Activated T-cell treated with anti-CD3 and anti-CD28 coated beads for 1 hour (primary cell): ENCODE results near the gene FOXD1.

Experiments used
- DNase-seq: peaks from one replicate; pipeline ENCODE4 v3.0.0-alpha.2; 2020; ENCODE audit warnings: low read depth

FOXD1 gene

GRCh38 chr5:73441378-73441777 is 7.2 kb downstream of the FOXD1 start:
- no peak for DNase-seq

GRCh38 chr5:73440262-73440661 is 8.3 kb downstream of the FOXD1 start:
- no peak for DNase-seq

GRCh38 chr5:73438645-73439470 is 9.7 kb downstream of the FOXD1 start:
- no peak for DNase-seq

GRCh38 chr5:73437777-73438644 is 10.6 kb downstream of the FOXD1 start:
- DNase-seq: no peak

GRCh38 chr5:73437101-73437776 is 11.3 kb downstream of the FOXD1 start:
- no peak for DNase-seq

GRCh38 chr5:73436535-73437100 is 12.0 kb downstream of the FOXD1 start:
- DNase-seq: no peak

- no peak for DNase-seq
These were observed 12.6 kb downstream of the FOXD1 start for GRCh38 chr5:73435759-73436534.

GRCh38 chr5:73434907-73435306 is 13.7 kb downstream of the FOXD1 start:
- DNase-seq: no peak

- no peak for DNase-seq
These were observed 14.1 kb downstream of the FOXD1 start for GRCh38 chr5:73434461-73434860.

GRCh38 chr5:73433982-73434342 is 14.6 kb downstream of the FOXD1 start:
- DNase-seq: no peak

GRCh38 chr5:73433272-73433981 is 15.2 kb downstream of the FOXD1 start:
- no peak for DNase-seq

- DNase-seq: no peak
These were observed 17.2 kb downstream of the FOXD1 start for GRCh38 chr5:73431204-73431851.

- DNase-seq: no peak
These were observed 22.5 kb downstream of the FOXD1 start for GRCh38 chr5:73426034-73426433.

GRCh38 chr5:73424556-73424977 is 24.0 kb downstream of the FOXD1 start:
- DNase-seq: no peak

- no peak for DNase-seq
These were observed 26.4 kb downstream of the FOXD1 start for GRCh38 chr5:73422164-73422563.

- DNase-seq: no peak
These were observed 27.9 kb downstream of the FOXD1 start for GRCh38 chr5:73420666-73421065.

GRCh38 chr5:73419465-73420390 is 28.8 kb downstream of the FOXD1 start:
- DNase-seq: no peak

- no peak for DNase-seq
These were observed 29.5 kb downstream of the FOXD1 start for GRCh38 chr5:73419117-73419464.

- DNase-seq: no peak
These were observed 30.3 kb downstream of the FOXD1 start for GRCh38 chr5:73418244-73418691.
